Neural progenitor cell (in vitro differentiated cells): ENCODE measurements around the gene HTR7.

Source experiments
- EZH2 ChIP-seq: fragments of 200-600 bp; sonication (generic); IDR thresholded peaks from 2 replicates; pipeline ENCODE4 v1.6.1; 2017; ENCODE audit warnings: antibody characterized with exemption, mild to moderate bottlenecking, moderate library complexity
- EZH2phosphoT487 ChIP-seq: fragments of 200-600 bp; sonication (generic); IDR thresholded peaks from 2 replicates; pipeline ENCODE4 v1.6.1; 2017; ENCODE audit warnings: antibody characterized with exemption
- TF ChIP-seq, protein P1 (sequence below): fragments of 200-600 bp; sonication (generic); IDR thresholded peaks from 2 replicates; pipeline ENCODE4 v1.5.1; 2017; ENCODE audit warnings: antibody characterized with exemption, mild to moderate bottlenecking

DNA sequence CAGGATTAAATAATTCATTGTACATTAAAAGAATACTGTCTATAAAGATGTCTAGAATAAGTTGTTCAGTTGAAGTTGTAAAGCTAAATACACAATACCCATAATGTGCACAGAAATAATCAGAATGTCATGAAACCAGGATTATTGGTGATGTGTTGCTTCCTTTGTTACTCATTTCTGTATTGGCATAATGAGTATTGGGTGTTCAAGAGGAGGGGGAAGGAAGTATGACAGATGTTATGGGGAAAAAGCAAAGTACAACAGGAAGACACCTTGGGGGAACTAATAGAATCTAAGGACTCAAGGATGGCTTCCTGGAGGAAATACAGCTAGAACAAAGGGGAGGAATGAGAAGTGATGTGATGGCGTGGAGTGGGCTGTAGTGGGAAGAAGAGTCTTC is 48.1 kb upstream of the HTR7 start:
- TF ChIP-seq, protein P1, sequence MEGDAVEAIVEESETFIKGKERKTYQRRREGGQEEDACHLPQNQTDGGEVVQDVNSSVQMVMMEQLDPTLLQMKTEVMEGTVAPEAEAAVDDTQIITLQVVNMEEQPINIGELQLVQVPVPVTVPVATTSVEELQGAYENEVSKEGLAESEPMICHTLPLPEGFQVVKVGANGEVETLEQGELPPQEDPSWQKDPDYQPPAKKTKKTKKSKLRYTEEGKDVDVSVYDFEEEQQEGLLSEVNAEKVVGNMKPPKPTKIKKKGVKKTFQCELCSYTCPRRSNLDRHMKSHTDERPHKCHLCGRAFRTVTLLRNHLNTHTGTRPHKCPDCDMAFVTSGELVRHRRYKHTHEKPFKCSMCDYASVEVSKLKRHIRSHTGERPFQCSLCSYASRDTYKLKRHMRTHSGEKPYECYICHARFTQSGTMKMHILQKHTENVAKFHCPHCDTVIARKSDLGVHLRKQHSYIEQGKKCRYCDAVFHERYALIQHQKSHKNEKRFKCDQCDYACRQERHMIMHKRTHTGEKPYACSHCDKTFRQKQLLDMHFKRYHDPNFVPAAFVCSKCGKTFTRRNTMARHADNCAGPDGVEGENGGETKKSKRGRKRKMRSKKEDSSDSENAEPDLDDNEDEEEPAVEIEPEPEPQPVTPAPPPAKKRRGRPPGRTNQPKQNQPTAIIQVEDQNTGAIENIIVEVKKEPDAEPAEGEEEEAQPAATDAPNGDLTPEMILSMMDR: no peak
- TF ChIP-seq EZH2 (no peak), EZH2phosphoT487 (no peak)
